ENCODE results near the gene TGFA. TPM values are rescaled to one million over a fixed set of nuclear protein-coding genes. Genes with fewer than 3 reads are reported as not detected.

The TGFA gene
- total and polyA plus RNA-seq, 2 experiments from 2014 or later, result 2.6 to 5.6 TPM

DNA sequence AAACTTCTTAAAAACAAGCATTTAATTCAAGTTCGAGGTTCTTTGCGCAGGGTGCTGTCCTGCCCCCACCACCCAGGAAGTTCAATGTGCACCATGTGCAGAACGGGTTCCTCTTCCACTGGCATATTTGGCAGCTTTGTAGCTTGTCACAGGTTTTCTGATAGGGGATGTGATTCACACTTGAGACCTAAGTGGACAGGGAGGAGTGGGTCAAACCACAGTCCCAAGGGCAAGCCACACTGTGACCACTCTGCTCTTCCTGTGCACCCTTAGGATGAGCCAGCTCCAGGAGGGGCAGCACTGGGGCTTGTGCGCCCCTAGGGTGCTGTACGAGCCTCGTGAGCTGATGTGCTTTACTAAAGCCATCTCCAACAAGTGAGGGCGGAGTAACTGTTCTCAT, 82.5 kb downstream of the TGFA start:
- no peaks in the 10 kb centered on the region for H3K9me3 ChIP-seq (ENCODE audit: low read depth)
- no peak for TF ChIP-seq EZH2 (IDR thresholded peaks at IDR 0.05; ENCODE audit: borderline replicate concordance)
- TF ChIP-seq, protein P1, sequence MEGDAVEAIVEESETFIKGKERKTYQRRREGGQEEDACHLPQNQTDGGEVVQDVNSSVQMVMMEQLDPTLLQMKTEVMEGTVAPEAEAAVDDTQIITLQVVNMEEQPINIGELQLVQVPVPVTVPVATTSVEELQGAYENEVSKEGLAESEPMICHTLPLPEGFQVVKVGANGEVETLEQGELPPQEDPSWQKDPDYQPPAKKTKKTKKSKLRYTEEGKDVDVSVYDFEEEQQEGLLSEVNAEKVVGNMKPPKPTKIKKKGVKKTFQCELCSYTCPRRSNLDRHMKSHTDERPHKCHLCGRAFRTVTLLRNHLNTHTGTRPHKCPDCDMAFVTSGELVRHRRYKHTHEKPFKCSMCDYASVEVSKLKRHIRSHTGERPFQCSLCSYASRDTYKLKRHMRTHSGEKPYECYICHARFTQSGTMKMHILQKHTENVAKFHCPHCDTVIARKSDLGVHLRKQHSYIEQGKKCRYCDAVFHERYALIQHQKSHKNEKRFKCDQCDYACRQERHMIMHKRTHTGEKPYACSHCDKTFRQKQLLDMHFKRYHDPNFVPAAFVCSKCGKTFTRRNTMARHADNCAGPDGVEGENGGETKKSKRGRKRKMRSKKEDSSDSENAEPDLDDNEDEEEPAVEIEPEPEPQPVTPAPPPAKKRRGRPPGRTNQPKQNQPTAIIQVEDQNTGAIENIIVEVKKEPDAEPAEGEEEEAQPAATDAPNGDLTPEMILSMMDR (IDR thresholded peaks at IDR 0.05; ENCODE audit: poor library complexity), result no peak
- TF ChIP-seq EZH2phosphoT487 (IDR thresholded peaks at IDR 0.05; ENCODE audit: low read depth, severe bottlenecking, unreplicated experiment), result no peak
- no peaks in the 10 kb centered on the region for H3K4me1 ChIP-seq (ENCODE audit: insufficient read depth)
- DNase-seq (ENCODE audit: low spot score), result no peak
- no peak overlapping the region for H3K4me2 ChIP-seq
- H3K27me3 ChIP-seq, result no peaks in the 10 kb centered on the region
- no peaks in the 10 kb centered on the region for H3K36me3 ChIP-seq (replicated peaks; ENCODE audit: insufficient read depth, low read depth)
- H2AFZ ChIP-seq, result no peak overlapping the region
- no peak overlapping the region for H3K4me3 ChIP-seq
- no peaks in the 10 kb centered on the region for H3K9me2 ChIP-seq (replicated peaks; ENCODE audit: insufficient read depth)
- H4K20me1 ChIP-seq (ENCODE audit: insufficient read depth, poor library complexity, severe bottlenecking), result no peaks in the 10 kb centered on the region
- H3K27ac ChIP-seq, result no peak overlapping the region
- WGBS (ENCODE audit: low lambda C conversion rate, missing lambda C conversion rate), result 85% methylated on average over 7 of the region's 7 CpGs
- no peaks in the 10 kb centered on the region for H3K79me2 ChIP-seq

DNA sequence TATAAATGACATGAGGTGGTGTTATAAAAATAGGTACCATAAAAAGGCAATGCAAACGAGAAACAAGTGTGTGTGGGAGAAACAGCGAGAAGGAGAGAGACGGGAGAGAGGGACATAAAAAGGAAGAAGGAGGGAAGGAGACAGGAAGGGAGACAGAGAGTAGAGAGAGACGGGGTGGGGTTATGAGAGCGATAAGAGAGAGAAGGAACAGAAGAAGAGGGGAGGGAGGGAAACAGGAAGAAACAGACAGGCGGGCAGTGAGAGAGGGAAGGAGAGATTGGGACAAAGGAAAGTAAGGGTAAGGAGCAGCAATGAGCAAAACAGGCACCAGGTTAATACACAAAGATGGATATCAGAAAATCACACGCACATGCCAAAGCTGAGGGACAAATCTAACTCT, 83.7 kb downstream of the TGFA start:
- Histone ChIP-seq H3K9me3 (ENCODE audit: low read depth) (no peaks in the 10 kb centered on the region), H4K20me1 (ENCODE audit: insufficient read depth, poor library complexity, severe bottlenecking) (no peaks in the 10 kb centered on the region), H3K27ac (no peak overlapping the region), H3K4me1 (ENCODE audit: insufficient read depth) (no peaks in the 10 kb centered on the region), H3K4me3 (no peak overlapping the region), H3K27me3 (no peaks in the 10 kb centered on the region), H2AFZ (no peak overlapping the region), H3K36me3 (replicated peaks; ENCODE audit: insufficient read depth, low read depth) (no peaks in the 10 kb centered on the region), H3K79me2 (no peaks in the 10 kb centered on the region), H3K9me2 (replicated peaks; ENCODE audit: insufficient read depth) (no peaks in the 10 kb centered on the region), H3K4me2 (no peak overlapping the region)
- no peak for TF ChIP-seq EZH2 (IDR thresholded peaks at IDR 0.05; ENCODE audit: borderline replicate concordance)
- TF ChIP-seq, protein P1 (IDR thresholded peaks at IDR 0.05; ENCODE audit: poor library complexity), result no peak
- TF ChIP-seq EZH2phosphoT487 (IDR thresholded peaks at IDR 0.05; ENCODE audit: low read depth, severe bottlenecking, unreplicated experiment), result no peak
- no peak for DNase-seq (ENCODE audit: low spot score)
- 44% methylated on average over 6 of the region's 7 CpGs for WGBS (ENCODE audit: low lambda C conversion rate, missing lambda C conversion rate)

- no peaks in the 10 kb centered on the region for H4K20me1 ChIP-seq (ENCODE audit: insufficient read depth, poor library complexity, severe bottlenecking)
- H3K4me1 ChIP-seq (ENCODE audit: insufficient read depth), result no peaks in the 10 kb centered on the region
- H2AFZ ChIP-seq, result no peak overlapping the region
- DNase-seq (ENCODE audit: low spot score), result no peak
- H3K79me2 ChIP-seq, result no peaks in the 10 kb centered on the region
- no peaks in the 10 kb centered on the region for H3K9me3 ChIP-seq (ENCODE audit: low read depth)
- TF ChIP-seq EZH2phosphoT487 (IDR thresholded peaks at IDR 0.05; ENCODE audit: low read depth, severe bottlenecking, unreplicated experiment) (no peak), EZH2 (IDR thresholded peaks at IDR 0.05; ENCODE audit: borderline replicate concordance) (no peak)
- TF ChIP-seq, protein P1 (IDR thresholded peaks at IDR 0.05; ENCODE audit: poor library complexity), result no peak
- H3K4me3 ChIP-seq, result no peak overlapping the region
- WGBS (ENCODE audit: low lambda C conversion rate, missing lambda C conversion rate), result 76% methylated on average over 7 of the region's 7 CpGs
- no peaks in the 10 kb centered on the region for H3K36me3 ChIP-seq (replicated peaks; ENCODE audit: insufficient read depth, low read depth)
- no peak overlapping the region for H3K4me2 ChIP-seq
- no peaks in the 10 kb centered on the region for H3K9me2 ChIP-seq (replicated peaks; ENCODE audit: insufficient read depth)
- H3K27me3 ChIP-seq, result no peaks in the 10 kb centered on the region
- no peak overlapping the region for H3K27ac ChIP-seq
These were observed 84.2 kb downstream of the TGFA start for GRCh38 chr2:70469435-70469834.

DNA sequence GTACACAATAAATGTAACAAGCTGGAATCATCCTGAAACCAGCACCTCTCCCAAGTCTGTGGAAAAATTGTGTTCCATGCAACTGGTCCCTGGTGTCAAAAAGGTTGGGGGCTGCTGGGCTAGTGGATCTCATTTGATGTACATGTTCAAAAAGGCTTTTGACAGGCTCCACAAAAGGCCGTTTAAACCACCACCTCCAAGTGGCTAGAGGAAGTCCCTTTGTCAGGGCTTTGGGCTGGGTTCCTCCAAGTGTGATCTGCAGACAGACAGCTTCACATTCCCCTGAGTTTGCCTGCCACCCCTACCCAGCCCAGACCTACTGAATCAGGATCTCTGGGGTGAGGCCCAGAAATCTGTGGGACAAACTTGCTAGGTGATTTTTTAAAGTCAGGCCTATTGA, 84.7 kb downstream of the TGFA start:
- TF ChIP-seq EZH2 (IDR thresholded peaks at IDR 0.05; ENCODE audit: borderline replicate concordance) (no peak), EZH2phosphoT487 (IDR thresholded peaks at IDR 0.05; ENCODE audit: low read depth, severe bottlenecking, unreplicated experiment) (no peak)
- TF ChIP-seq, protein P1 (IDR thresholded peaks at IDR 0.05; ENCODE audit: poor library complexity), result no peak
- no peak overlapping the region for H3K4me3 ChIP-seq
- 64% methylated on average over 1 of the region's 1 CpG for WGBS (ENCODE audit: low lambda C conversion rate, missing lambda C conversion rate)
- H3K27ac ChIP-seq, result no peak overlapping the region
- H3K36me3 ChIP-seq (replicated peaks; ENCODE audit: insufficient read depth, low read depth), result no peaks in the 10 kb centered on the region
- H2AFZ ChIP-seq, result no peak overlapping the region
- H3K9me2 ChIP-seq (replicated peaks; ENCODE audit: insufficient read depth), result no peaks in the 10 kb centered on the region
- H3K4me1 ChIP-seq (ENCODE audit: insufficient read depth), result no peaks in the 10 kb centered on the region
- H4K20me1 ChIP-seq (ENCODE audit: insufficient read depth, poor library complexity, severe bottlenecking), result no peaks in the 10 kb centered on the region
- DNase-seq (ENCODE audit: low spot score), result no peak
- H3K9me3 ChIP-seq (ENCODE audit: low read depth), result no peaks in the 10 kb centered on the region
- no peaks in the 10 kb centered on the region for H3K79me2 ChIP-seq
- H3K4me2 ChIP-seq, result no peak overlapping the region
- H3K27me3 ChIP-seq, result no peaks in the 10 kb centered on the region

Measured in hepatocyte (in vitro differentiated cells).